Activated T-cell treated with anti-CD3 and anti-CD28 coated beads, Interleukin-2, amount 50 U/mL, for 24 hours (primary cell): ENCODE data around the gene MBL2.

ENCODE experiments used
- DNase-seq: peaks from one replicate; pipeline ENCODE4 v3.0.0-alpha.2; 2020
- H3K27ac Mint-ChIP-seq: 2 replicates; pipeline ENCODE4 v1.8.0; 2020; ENCODE audit warnings: mild to moderate bottlenecking, mixed read lengths
- H3K27me3 Mint-ChIP-seq: 2 replicates; pipeline ENCODE4 v1.8.0; 2020; ENCODE audit warnings: mixed read lengths
- H3K36me3 Mint-ChIP-seq: 2 replicates; pipeline ENCODE4 v1.8.0; 2020; ENCODE audit warnings: low read depth, mixed read lengths
- H3K4me1 Mint-ChIP-seq: 2 replicates; pipeline ENCODE4 v1.8.0; 2020; ENCODE audit warnings: low read depth, mixed read lengths
- H3K4me3 Mint-ChIP-seq: 2 replicates; pipeline ENCODE4 v1.8.0; 2020; ENCODE audit warnings: mild to moderate bottlenecking, moderate library complexity, mixed read lengths
- H3K9me3 Mint-ChIP-seq: 2 replicates; pipeline ENCODE4 v1.8.0; 2020; ENCODE audit warnings: mixed read lengths

MBL2 gene

GRCh38 chr10:52779541-52780390, 7.2 kb upstream of the MBL2 start:
- no peaks in the 10 kb centered on the region for H3K36me3 Mint-ChIP-seq
- no peak overlapping the region for H3K27ac Mint-ChIP-seq

GRCh38 chr10:52778511-52779392, 6.2 kb upstream of the MBL2 start:
- Mint-ChIP-seq H3K4me3 (no peak overlapping the region), H3K27ac (no peak overlapping the region), H3K9me3 (no peaks in the 10 kb centered on the region), H3K36me3 (no peaks in the 10 kb centered on the region), H3K4me1 (no peaks in the 10 kb centered on the region), H3K27me3 (no peaks in the 10 kb centered on the region)
- DNase-seq = no peak

More at GRCh38 chr10:52779541-52780390, 7.2 kb upstream of the MBL2 start:
- Mint-ChIP-seq H3K27me3 (no peaks in the 10 kb centered on the region), H3K4me3 (no peak overlapping the region), H3K9me3 (no peaks in the 10 kb centered on the region), H3K4me1 (no peaks in the 10 kb centered on the region)
- peak; percentile 44 for DNase-seq

GRCh38 chr10:52777414-52777813, 4.8 kb upstream of the MBL2 start:
- no peaks in the 10 kb centered on the region for H3K36me3 Mint-ChIP-seq
- no peaks in the 10 kb centered on the region for H3K9me3 Mint-ChIP-seq

GRCh38 chr10:52776471-52776903, 3.9 kb upstream of the MBL2 start:
- Mint-ChIP-seq H3K27ac (no peak overlapping the region), H3K36me3 (no peaks in the 10 kb centered on the region), H3K27me3 (no peaks in the 10 kb centered on the region), H3K4me3 (no peak overlapping the region), H3K4me1 (no peaks in the 10 kb centered on the region), H3K9me3 (no peaks in the 10 kb centered on the region)
- DNase-seq = no peak

More at GRCh38 chr10:52777414-52777813, 4.8 kb upstream of the MBL2 start:
- H3K4me3 Mint-ChIP-seq = no peak overlapping the region
- H3K27ac Mint-ChIP-seq = no peak overlapping the region
- no peaks in the 10 kb centered on the region for H3K27me3 Mint-ChIP-seq
- no peaks in the 10 kb centered on the region for H3K4me1 Mint-ChIP-seq
- DNase-seq = no peak

- no peaks in the 10 kb centered on the region for H3K36me3 Mint-ChIP-seq
- no peaks in the 10 kb centered on the region for H3K27me3 Mint-ChIP-seq
- no peak for DNase-seq
- no peaks in the 10 kb centered on the region for H3K9me3 Mint-ChIP-seq
- H3K4me3 Mint-ChIP-seq = no peak overlapping the region
- H3K27ac Mint-ChIP-seq = no peak overlapping the region
- H3K4me1 Mint-ChIP-seq = no peaks in the 10 kb centered on the region
Measured at GRCh38 chr10:52775132-52775647, 2.6 kb upstream of the MBL2 start.

- Mint-ChIP-seq H3K36me3 (no peaks in the 10 kb centered on the region), H3K9me3 (no peaks in the 10 kb centered on the region), H3K27me3 (no peaks in the 10 kb centered on the region), H3K4me3 (no peak overlapping the region), H3K27ac (no peak overlapping the region), H3K4me1 (no peaks in the 10 kb centered on the region)
- no peak for DNase-seq
Measured at GRCh38 chr10:52774600-52775106, 2.1 kb upstream of the MBL2 start.

GRCh38 chr10:52774182-52774581, 1.6 kb upstream of the MBL2 start:
- H3K36me3 Mint-ChIP-seq = no peaks in the 10 kb centered on the region
- no peak overlapping the region for H3K27ac Mint-ChIP-seq
- H3K9me3 Mint-ChIP-seq = no peaks in the 10 kb centered on the region
- no peak for DNase-seq
- H3K27me3 Mint-ChIP-seq = no peaks in the 10 kb centered on the region
- H3K4me1 Mint-ChIP-seq = no peaks in the 10 kb centered on the region
- no peak overlapping the region for H3K4me3 Mint-ChIP-seq

- H3K9me3 Mint-ChIP-seq = no peaks in the 10 kb centered on the region
- no peak for DNase-seq
- no peak overlapping the region for H3K4me3 Mint-ChIP-seq
- H3K27me3 Mint-ChIP-seq = no peaks in the 10 kb centered on the region
- no peaks in the 10 kb centered on the region for H3K4me1 Mint-ChIP-seq
- H3K36me3 Mint-ChIP-seq = no peaks in the 10 kb centered on the region
- H3K27ac Mint-ChIP-seq = no peak overlapping the region
Measured at GRCh38 chr10:52771534-52772445, 794 bp downstream of the MBL2 start.

GRCh38 chr10:52770904-52771303, 1.7 kb downstream of the MBL2 start:
- no peak for DNase-seq
- no peak overlapping the region for H3K27ac Mint-ChIP-seq
- no peaks in the 10 kb centered on the region for H3K27me3 Mint-ChIP-seq
- H3K4me1 Mint-ChIP-seq = no peaks in the 10 kb centered on the region
- H3K36me3 Mint-ChIP-seq = no peaks in the 10 kb centered on the region
- H3K9me3 Mint-ChIP-seq = no peaks in the 10 kb centered on the region
- no peak overlapping the region for H3K4me3 Mint-ChIP-seq

GRCh38 chr10:52769966-52770365, 2.6 kb downstream of the MBL2 start:
- no peaks in the 10 kb centered on the region for H3K4me1 Mint-ChIP-seq
- no peak for DNase-seq
- H3K36me3 Mint-ChIP-seq = no peaks in the 10 kb centered on the region
- no peaks in the 10 kb centered on the region for H3K9me3 Mint-ChIP-seq
- H3K27ac Mint-ChIP-seq = no peak overlapping the region
- H3K4me3 Mint-ChIP-seq = no peak overlapping the region
- H3K27me3 Mint-ChIP-seq = no peaks in the 10 kb centered on the region

- H3K4me3 Mint-ChIP-seq = no peak overlapping the region
- H3K4me1 Mint-ChIP-seq = no peaks in the 10 kb centered on the region
- DNase-seq = no peak
- no peaks in the 10 kb centered on the region for H3K36me3 Mint-ChIP-seq
- no peaks in the 10 kb centered on the region for H3K9me3 Mint-ChIP-seq
- H3K27me3 Mint-ChIP-seq = no peaks in the 10 kb centered on the region
- no peak overlapping the region for H3K27ac Mint-ChIP-seq
Measured at GRCh38 chr10:52768001-52768532, 4.5 kb downstream of the MBL2 start.

- H3K36me3 Mint-ChIP-seq = no peaks in the 10 kb centered on the region
- no peak overlapping the region for H3K4me3 Mint-ChIP-seq
- H3K4me1 Mint-ChIP-seq = no peaks in the 10 kb centered on the region
- H3K27me3 Mint-ChIP-seq = no peaks in the 10 kb centered on the region
- H3K27ac Mint-ChIP-seq = no peak overlapping the region
- H3K9me3 Mint-ChIP-seq = no peaks in the 10 kb centered on the region
- no peak for DNase-seq
Measured at GRCh38 chr10:52762088-52762487, 10.5 kb downstream of the MBL2 start.

GRCh38 chr10:52759154-52759553, 13.4 kb downstream of the MBL2 start:
- no peaks in the 10 kb centered on the region for H3K36me3 Mint-ChIP-seq
- no peak for DNase-seq
- no peak overlapping the region for H3K4me3 Mint-ChIP-seq
- no peaks in the 10 kb centered on the region for H3K9me3 Mint-ChIP-seq
- no peaks in the 10 kb centered on the region for H3K4me1 Mint-ChIP-seq
- no peak overlapping the region for H3K27ac Mint-ChIP-seq
- H3K27me3 Mint-ChIP-seq = no peaks in the 10 kb centered on the region

- H3K36me3 Mint-ChIP-seq = no peaks in the 10 kb centered on the region
- no peak overlapping the region for H3K4me3 Mint-ChIP-seq
- DNase-seq = no peak
- H3K9me3 Mint-ChIP-seq = no peaks in the 10 kb centered on the region
- no peaks in the 10 kb centered on the region for H3K4me1 Mint-ChIP-seq
- H3K27ac Mint-ChIP-seq = no peak overlapping the region
- no peaks in the 10 kb centered on the region for H3K27me3 Mint-ChIP-seq
Measured at GRCh38 chr10:52758406-52758805, 14.2 kb downstream of the MBL2 start.
